Measurements from ENCODE around the gene NTN1. TPM values are rescaled to one million over a fixed set of nuclear protein-coding genes. Genes with fewer than 3 reads are reported as not detected.

Gene NTN1
- total and polyA plus RNA-seq, 2 experiments from 2014 or later: 0.11 to 0.21 TPM

GRCh38 chr17:9259419-9259818 is 238.1 kb downstream of the NTN1 start:
- Histone ChIP-seq H3K9me3 (ENCODE audit: low read depth) (no peaks in the 10 kb centered on the region), H3K9ac (no peak overlapping the region), H3F3A (ENCODE audit: insufficient read depth) (peaks cover 4% of the 10 kb centered on the region; the same call in 1 of the 2 replicates), H3K27me3 (replicated peaks; ENCODE audit: insufficient read depth) (no peaks in the 10 kb centered on the region), H3K9me2 (ENCODE audit: insufficient read depth) (no peaks in the 10 kb centered on the region), H3K4me2 (ENCODE audit: unreplicated experiment) (no peak overlapping the region), H3K79me2 (ENCODE audit: insufficient read depth) (no peaks in the 10 kb centered on the region), H3K27ac (no peak overlapping the region), H2AFZ (no peak overlapping the region), H3K4me3 (no peak overlapping the region), H3K36me3 (ENCODE audit: low read depth) (no peaks in the 10 kb centered on the region), H3K4me1 (ENCODE audit: insufficient read depth) (0 out of 2 replicates have a peak, but pooled peaks cover 11% of the 10 kb centered on the region), H4K20me1 (ENCODE audit: insufficient read depth) (no peaks in the 10 kb centered on the region)
- 79 to 86% methylated on average over 9 to 10 of the region's 10 CpGs for WGBS, 2 experiments (ENCODE audit: low coverage in 1 of 2, low lambda C conversion rate in 2 of 2, missing lambda C conversion rate in 2 of 2)
- in situ Hi-C loops (cut with MboI): no loop called here
- TF ChIP-seq EZH2 (IDR thresholded peaks at IDR 0.05; ENCODE audit: insufficient read depth, poor library complexity, severe bottlenecking): no peak
- no peak for TF ChIP-seq EZH2phosphoT487 (IDR thresholded peaks at IDR 0.05; ENCODE audit: insufficient read depth, low read depth)
- DNase-seq: no peak

- TF ChIP-seq EZH2phosphoT487 (IDR thresholded peaks at IDR 0.05; ENCODE audit: insufficient read depth, low read depth): no peak
- no peak for TF ChIP-seq EZH2 (IDR thresholded peaks at IDR 0.05; ENCODE audit: insufficient read depth, poor library complexity, severe bottlenecking)
- Histone ChIP-seq H4K20me1 (ENCODE audit: insufficient read depth) (no peaks in the 10 kb centered on the region), H3K9me2 (ENCODE audit: insufficient read depth) (no peaks in the 10 kb centered on the region), H3K9ac (no peak overlapping the region), H3K4me3 (no peak overlapping the region), H2AFZ (no peak overlapping the region), H3F3A (ENCODE audit: insufficient read depth) (peaks cover 4% of the 10 kb centered on the region; the same call in 1 of the 2 replicates), H3K36me3 (ENCODE audit: low read depth) (no peaks in the 10 kb centered on the region), H3K27ac (no peak overlapping the region), H3K9me3 (ENCODE audit: low read depth) (no peaks in the 10 kb centered on the region), H3K79me2 (ENCODE audit: insufficient read depth) (no peaks in the 10 kb centered on the region), H3K4me2 (ENCODE audit: unreplicated experiment) (no peak overlapping the region), H3K27me3 (replicated peaks; ENCODE audit: insufficient read depth) (no peaks in the 10 kb centered on the region), H3K4me1 (ENCODE audit: insufficient read depth) (0 out of 2 replicates have a peak, but pooled peaks cover 11% of the 10 kb centered on the region)
- in situ Hi-C loops (cut with MboI): no loop called here
- no peak for DNase-seq
- 84 to 89% methylated on average over 24 of the region's 24 CpGs for WGBS, 2 experiments (ENCODE audit: low coverage in 1 of 2, low lambda C conversion rate in 2 of 2, missing lambda C conversion rate in 2 of 2)
Measured at GRCh38 chr17:9261081-9262012, 240.0 kb downstream of the NTN1 start.

GRCh38 chr17:9266031-9266680 is 244.8 kb downstream of the NTN1 start:
- no peaks in the 10 kb centered on the region for H3K4me1 ChIP-seq (ENCODE audit: insufficient read depth)
- no peaks in the 10 kb centered on the region for H3K36me3 ChIP-seq (ENCODE audit: low read depth)
- H3K4me2 ChIP-seq (ENCODE audit: unreplicated experiment): no peak overlapping the region
- no peak overlapping the region for H3K9ac ChIP-seq
- whole genome bisulfite sequencing, 2 experiments (ENCODE audit: low coverage in 1 of 2, low lambda C conversion rate in 2 of 2, missing lambda C conversion rate in 2 of 2): 70 to 75% methylated on average over 14 of the region's 14 CpGs
- no peak overlapping the region for H2AFZ ChIP-seq
- DNase-seq: peak; percentile 27
- no peaks in the 10 kb centered on the region for H3F3A ChIP-seq (ENCODE audit: insufficient read depth)
- H3K9me3 ChIP-seq (ENCODE audit: low read depth): no peaks in the 10 kb centered on the region
- H3K27ac ChIP-seq: no peak overlapping the region
- in situ Hi-C loops (cut with MboI): no loop called here
- no peaks in the 10 kb centered on the region for H3K79me2 ChIP-seq (ENCODE audit: insufficient read depth)
- H4K20me1 ChIP-seq (ENCODE audit: insufficient read depth): no peaks in the 10 kb centered on the region
- no peak overlapping the region for H3K4me3 ChIP-seq
- H3K27me3 ChIP-seq (replicated peaks; ENCODE audit: insufficient read depth): no peaks in the 10 kb centered on the region
- H3K9me2 ChIP-seq (ENCODE audit: insufficient read depth): no peaks in the 10 kb centered on the region
- TF ChIP-seq EZH2phosphoT487 (IDR thresholded peaks at IDR 0.05; ENCODE audit: insufficient read depth, low read depth): no peak
- no peak for TF ChIP-seq EZH2 (IDR thresholded peaks at IDR 0.05; ENCODE audit: insufficient read depth, poor library complexity, severe bottlenecking)

- Histone ChIP-seq H3F3A (ENCODE audit: insufficient read depth) (0 out of 2 replicates have a peak, but pooled peaks cover under 1% of the 10 kb centered on the region), H3K27ac (no peak overlapping the region), H3K4me3 (no peak overlapping the region), H4K20me1 (ENCODE audit: insufficient read depth) (no peaks in the 10 kb centered on the region), H3K4me1 (ENCODE audit: insufficient read depth) (peaks cover under 1% of the 10 kb centered on the region; the same call in 1 of the 2 replicates), H2AFZ (no peak overlapping the region), H3K79me2 (ENCODE audit: insufficient read depth) (no peaks in the 10 kb centered on the region), H3K9me2 (ENCODE audit: insufficient read depth) (no peaks in the 10 kb centered on the region), H3K9me3 (ENCODE audit: low read depth) (no peaks in the 10 kb centered on the region), H3K36me3 (ENCODE audit: low read depth) (no peaks in the 10 kb centered on the region), H3K27me3 (replicated peaks; ENCODE audit: insufficient read depth) (no peaks in the 10 kb centered on the region), H3K9ac (no peak overlapping the region), H3K4me2 (ENCODE audit: unreplicated experiment) (no peak overlapping the region)
- WGBS, 2 experiments (ENCODE audit: low coverage in 1 of 2, low lambda C conversion rate in 2 of 2, missing lambda C conversion rate in 2 of 2): 96 to 97% methylated on average over 9 of the region's 9 CpGs
- TF ChIP-seq EZH2 (IDR thresholded peaks at IDR 0.05; ENCODE audit: insufficient read depth, poor library complexity, severe bottlenecking): no peak
- TF ChIP-seq EZH2phosphoT487 (IDR thresholded peaks at IDR 0.05; ENCODE audit: insufficient read depth, low read depth): no peak
- in situ Hi-C loops (cut with MboI): no loop called here
- no peak for DNase-seq
Measured at GRCh38 chr17:9266697-9267117, 245.4 kb downstream of the NTN1 start.
